ENCODE results near the gene SOBP.
A peak's percentile ranks its signal among the peaks of the same experiment; 100 is the strongest.
"Not testable (repeated sequence)": the region's sequence is repeated elsewhere in the genome, so short reads cannot be mapped to it uniquely, and the experiment has no call there.

The SOBP gene

GRCh38 chr6:107488174-107488874 is 1.6 kb upstream of the SOBP start:
- DNase-seq = peak in 2 of 3 experiments; percentile 63 to 73

GRCh38 chr6:107488875-107489635 is 862 bp upstream of the SOBP start:
- peak in 2 of 3 experiments; percentile 76 to 81 for DNase-seq

DNA sequence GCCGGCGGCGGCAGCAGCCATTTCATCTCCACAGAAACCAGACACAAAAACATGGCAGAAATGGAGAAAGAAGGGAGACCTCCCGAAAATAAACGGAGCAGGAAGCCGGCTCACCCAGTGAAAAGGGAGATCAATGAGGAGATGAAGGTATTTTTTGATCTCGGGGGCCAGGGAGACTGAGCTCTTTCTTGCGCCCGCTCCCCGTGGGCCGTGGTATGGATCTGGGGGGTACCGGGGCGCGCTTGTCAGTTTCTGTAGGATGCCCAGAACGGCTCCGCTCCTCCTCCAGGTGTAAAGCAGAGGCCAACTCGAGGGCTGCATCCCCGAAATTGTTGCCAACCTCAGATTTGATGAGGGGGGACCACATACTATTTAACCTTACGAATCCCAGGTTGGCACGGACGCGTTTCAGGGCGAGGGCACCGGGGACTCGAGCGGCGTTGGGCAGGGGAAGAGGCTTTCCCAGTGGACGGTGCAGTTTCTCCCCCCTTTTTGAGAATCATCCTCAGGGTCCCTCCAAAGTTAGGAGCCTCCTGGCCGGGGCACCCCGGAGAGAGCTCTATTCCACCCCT is 735 bp downstream of the SOBP start:
- DNase-seq = peak in 1 of 3 experiments; percentile 74

- peak; percentile 16 to 79 (median 75) for DNase-seq
These were observed 1.3 kb downstream of the SOBP start for GRCh38 chr6:107491138-107491609.

DNA sequence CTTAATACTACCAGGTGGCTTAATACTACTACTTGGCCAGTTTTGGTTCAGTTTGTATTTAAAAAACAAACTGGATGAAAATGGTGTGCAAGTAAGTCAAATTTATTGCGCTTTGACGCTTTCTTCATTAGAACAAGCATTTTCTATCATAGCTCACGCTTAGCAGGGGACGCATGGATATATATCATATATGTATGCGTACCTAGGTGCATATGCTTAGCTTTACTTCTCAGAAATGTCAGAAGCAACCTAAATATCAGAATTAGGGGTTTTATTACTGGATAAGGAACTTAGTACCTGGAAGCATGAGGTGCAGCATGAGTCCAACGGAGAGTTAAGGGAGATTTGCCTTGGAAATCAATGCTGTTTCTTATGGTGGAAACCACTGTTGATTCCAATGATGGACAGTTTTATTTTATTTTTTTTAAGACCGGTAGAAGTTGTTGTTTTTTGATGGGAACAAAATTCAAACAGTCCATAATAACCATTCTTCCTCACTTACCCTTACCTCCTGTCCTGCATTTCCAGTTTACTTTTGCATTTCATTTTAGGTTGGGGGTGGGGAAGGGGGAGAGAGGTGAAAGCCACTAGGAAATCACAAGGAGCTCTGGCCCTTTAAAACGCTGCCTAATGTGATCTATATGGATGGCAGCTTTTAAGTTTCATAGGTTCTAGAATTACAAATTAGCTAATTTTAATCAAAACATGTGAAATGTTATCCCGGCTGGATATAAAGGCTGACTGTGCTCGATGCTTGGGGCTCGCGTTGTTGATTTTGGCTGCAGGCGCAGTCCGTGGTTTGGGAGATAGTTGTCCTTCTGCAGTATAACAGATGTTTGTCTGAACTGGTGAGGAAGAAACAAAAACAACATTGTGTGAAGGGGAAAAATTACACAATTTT is 2.1 kb downstream of the SOBP start:
- peak; percentile 9 to 54 (median 25) for DNase-seq

- DNase-seq = peak; percentile 45 to 72 (median 65)
These were observed 3.5 kb downstream of the SOBP start for GRCh38 chr6:107493158-107494057.

DNA sequence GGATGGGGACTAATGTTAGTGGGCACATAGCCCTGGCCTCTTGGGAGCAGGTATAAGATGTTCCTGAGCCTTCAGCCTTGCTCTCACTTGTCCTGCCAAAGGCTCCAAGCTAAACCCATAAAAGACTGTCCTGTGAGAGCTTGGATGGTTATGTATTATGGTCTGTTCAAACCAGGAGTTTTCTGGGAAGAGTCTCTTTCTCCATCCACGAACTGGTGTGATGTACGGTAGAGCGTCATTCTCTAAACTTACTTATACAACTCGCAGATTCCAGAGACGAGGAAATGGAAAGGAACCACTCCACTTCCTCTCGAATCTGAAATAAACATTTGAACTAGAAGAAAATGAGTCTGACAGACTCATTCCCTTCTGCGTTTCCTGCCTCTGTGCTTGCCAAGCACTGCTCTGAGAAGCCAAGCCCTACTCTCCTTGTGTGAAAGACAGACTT is 5.3 kb downstream of the SOBP start:
- DNase-seq = peak in 1 of 3 experiments; percentile 16

GRCh38 chr6:107495971-107496370 is 6.1 kb downstream of the SOBP start:
- peak in 1 of 3 experiments; percentile 18 for DNase-seq

- peak in 1 of 3 experiments; percentile 67 for DNase-seq
These were observed 7.2 kb downstream of the SOBP start for GRCh38 chr6:107496892-107497684.

DNA sequence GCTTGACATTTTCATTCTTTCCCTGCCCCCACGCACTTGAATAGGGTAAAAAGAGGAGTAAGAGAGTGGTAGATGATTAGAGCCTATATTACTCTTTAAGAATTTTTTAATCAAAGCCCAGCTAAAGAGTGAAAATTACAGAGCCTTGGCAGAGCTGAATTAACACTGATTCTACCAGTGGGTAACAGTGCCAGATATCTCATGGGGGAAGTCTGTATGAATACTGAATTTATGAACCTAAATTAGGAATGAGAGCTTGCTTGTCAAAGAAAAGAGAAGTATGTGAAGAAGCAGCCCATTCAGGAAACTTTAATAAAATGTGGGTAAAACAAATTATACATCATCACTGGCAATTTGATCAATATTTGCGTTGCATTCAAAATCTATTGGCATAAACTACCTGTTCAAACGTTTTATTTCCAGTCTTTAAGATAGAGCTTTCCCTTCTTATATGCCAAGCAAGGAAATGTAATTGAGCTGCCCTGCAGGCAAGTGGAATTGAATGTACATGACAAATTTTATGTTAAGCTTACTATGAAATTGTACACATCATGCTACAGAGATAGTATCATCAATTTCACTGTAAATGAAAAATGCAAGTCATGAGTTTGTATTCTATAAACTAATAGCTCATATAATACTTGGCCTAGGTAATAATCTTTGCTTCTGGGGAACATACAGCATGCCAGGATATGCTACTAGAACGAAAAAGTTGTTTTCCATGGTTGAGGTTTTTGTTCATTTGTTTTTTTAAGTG is 14.5 kb downstream of the SOBP start:
- no peak for DNase-seq

DNA sequence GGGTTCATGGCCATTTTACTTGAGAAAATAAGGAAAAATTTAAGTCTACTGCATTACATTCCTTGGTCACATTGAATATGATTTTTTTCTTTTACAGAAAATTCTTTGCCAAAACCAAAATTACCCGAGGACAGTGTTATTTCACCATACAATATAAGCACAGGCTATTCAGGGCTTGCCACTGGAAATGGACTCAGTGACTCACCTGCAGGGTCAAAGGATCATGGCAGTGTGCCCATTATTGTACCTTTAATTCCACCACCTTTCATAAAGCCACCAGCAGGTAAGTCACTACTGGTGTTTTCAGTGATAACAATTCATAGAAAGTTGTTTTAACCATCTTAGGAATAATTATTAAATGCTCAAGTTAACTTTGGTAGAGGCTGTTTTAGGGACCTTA is 16.2 kb downstream of the SOBP start:
- no peak for DNase-seq

GRCh38 chr6:107509506-107509905 is 19.6 kb downstream of the SOBP start:
- peak in 1 of 3 experiments; percentile 11 for DNase-seq

DNA sequence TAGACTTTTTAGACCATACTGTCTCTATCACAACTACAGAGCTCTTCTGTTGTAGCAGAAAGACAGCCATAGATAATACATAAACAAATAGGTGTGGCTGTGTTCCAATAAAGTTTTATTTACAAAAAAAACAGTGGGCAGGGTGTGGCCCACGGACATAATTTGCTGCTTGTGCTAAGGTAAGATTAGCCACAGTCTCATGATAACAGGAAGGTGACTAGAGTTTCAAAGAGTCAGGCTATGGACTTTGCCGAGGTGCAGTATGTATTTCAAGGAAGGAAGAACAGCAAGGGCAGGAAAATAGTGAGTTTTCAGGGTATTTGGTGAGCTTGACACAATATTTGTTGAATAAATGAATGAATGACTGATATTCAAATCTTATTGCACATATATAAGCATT is 20.2 kb downstream of the SOBP start:
- no peak for DNase-seq

- peak in 2 of 3 experiments; percentile 56 to 74 for DNase-seq
These were observed 21.6 kb downstream of the SOBP start for GRCh38 chr6:107511511-107511993.

DNA sequence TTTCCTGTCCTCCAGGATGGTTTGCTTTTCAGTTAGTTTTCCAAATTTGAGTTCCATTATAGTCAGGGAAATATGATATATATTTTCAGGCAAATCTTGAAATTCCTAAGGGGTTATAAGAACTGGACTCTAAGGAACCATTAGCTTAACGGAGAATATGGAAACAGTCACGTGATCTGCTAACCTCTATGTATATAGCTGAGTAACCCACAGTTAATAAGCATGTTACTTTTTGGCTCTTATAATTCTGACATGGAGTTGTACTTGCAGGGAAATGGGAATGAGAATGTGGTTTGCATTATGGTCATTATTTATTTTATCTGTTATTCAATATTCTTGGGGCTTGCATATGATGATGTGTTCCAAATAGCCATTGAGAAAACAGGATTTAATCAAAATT is 23.3 kb downstream of the SOBP start:
- no peak for DNase-seq

DNA sequence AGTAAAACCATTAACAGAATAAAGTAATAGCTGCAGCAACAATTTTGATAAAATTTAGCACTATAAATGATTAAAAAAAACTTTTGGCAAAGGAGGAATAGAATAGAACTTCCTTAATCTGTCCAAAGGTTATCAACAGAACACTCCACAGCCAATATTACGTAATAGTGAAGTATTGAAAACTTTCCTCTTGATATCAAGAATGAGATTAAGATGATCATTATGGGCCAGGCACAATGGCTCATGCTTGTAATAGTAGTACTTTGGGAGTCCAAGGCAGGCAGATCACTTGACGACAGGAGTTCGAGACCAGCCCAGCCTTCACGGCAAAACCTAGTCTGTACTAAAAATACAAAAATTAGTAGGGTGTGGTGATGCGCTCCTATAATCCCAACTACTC is 26.0 kb downstream of the SOBP start:
- no peak for DNase-seq

GRCh38 chr6:107517274-107517673 is 27.4 kb downstream of the SOBP start:
- DNase-seq = no peak

DNA sequence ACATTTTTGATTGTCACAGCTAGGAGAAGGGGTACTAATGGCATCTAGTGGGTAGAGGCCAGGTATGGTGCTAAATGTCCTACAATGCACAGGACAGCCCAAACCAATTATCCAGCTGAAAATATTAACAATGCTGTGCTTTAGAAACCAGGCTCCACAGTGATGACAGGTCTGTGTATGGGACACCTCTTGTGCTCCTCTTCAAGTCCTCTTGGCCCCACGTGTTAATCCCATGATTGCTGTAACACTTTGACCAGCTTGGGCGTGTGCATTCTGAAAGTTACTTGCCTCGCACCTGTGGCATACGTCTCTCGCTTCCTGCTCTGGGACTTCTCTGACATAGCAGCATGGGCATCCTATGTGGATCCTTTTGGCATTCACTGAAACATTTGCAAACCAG is 29.3 kb downstream of the SOBP start:
- not testable (repeated sequence) for DNase-seq

- not testable (repeated sequence) for DNase-seq
These were observed 30.8 kb downstream of the SOBP start for GRCh38 chr6:107520706-107521105.
